Right ventricle myocardium inferior (tissue), 1 donor: ENCODE results near the gene CPSF3. TPM values are rescaled to one million over a fixed set of nuclear protein-coding genes. Genes with fewer than 3 reads are reported as not detected.

ENCODE experiments used
- ATAC-seq: fragments of 200-7000 bp; cut with Tn5 transposase; one replicate; pipeline ENCODE4 v1.9.1; 2020; ENCODE audit warnings: mild to moderate bottlenecking, moderate library complexity
- DNase-seq: peaks from one replicate; pipeline ENCODE4 v3.0.0; 2021; ENCODE audit errors: missing footprints
- intact Hi-C: fragments of 100-400 bp; cut with DNase I; formaldehyde crosslinking; loops from one replicate; pipeline ENCODE4 v1.11.0; 2022
- total RNA-seq: library from RNA; stranded (reverse); fragmentation: NEBNext Ultra II Directional; extraction: Animal tissue kit (Norgen Biotek cat#: 25700); gene quantifications from one replicate; pipeline ENCODE4 v1.2.1, GENCODE V29; 2021
- donor health status: DM: no; HTN: yes; CAD: no; lungs with severe emphysema.

The CPSF3 gene
- total RNA-seq, 1 donor from 2014 or later = 16.5 TPM

DNA sequence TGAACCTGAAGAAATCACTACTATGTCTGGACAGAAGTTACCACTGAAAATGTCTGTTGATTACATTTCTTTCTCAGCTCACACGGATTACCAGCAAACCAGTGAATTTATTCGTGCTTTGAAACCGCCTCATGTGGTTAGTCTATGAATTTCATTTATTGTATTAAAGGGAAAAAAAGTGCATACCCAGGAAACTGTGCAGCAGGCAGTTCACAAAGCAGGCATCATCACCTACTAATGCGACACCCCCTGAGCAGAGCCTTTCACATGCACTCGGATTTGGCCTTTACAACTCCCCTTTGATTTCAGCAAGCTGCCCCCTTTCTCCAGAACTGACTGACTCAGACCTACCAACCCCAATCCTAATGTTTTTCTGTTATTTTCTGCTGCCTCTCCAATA lies 20.1 kb downstream of the CPSF3 start:
- no peak for ATAC-seq
- intact Hi-C loops = no loop called here
- DNase-seq = no peak

GRCh38 chr2:9445089-9445488 lies 21.6 kb downstream of the CPSF3 start:
- no peak for DNase-seq
- intact Hi-C loops = no loop called here
- ATAC-seq = no peak

DNA sequence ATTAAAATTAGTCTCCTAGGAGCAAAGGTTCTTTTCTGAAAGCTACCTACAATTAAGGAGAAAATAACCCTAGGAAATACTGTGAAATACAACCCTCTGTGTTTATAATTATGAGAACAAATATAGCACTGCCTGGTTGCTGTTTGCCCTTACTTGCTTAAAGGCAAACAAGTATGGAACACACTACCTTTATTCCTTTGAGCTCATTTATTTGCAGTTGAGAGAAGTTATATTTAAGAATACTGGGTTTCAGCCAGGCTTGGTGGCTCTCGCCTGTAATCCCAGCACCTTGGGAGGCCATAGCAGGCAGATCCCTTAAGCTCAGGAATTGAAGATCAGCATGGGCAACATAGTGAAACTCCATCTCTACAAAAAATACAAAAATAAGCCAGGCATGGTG lies 27.8 kb downstream of the CPSF3 start:
- DNase-seq = no peak
- ATAC-seq = no peak
- intact Hi-C loops = no loop called here

- intact Hi-C loops = no loop called here
- DNase-seq (no peak), ATAC-seq (no peak)
These were observed 37.1 kb downstream of the CPSF3 start for GRCh38 chr2:9460441-9461017.

DNA sequence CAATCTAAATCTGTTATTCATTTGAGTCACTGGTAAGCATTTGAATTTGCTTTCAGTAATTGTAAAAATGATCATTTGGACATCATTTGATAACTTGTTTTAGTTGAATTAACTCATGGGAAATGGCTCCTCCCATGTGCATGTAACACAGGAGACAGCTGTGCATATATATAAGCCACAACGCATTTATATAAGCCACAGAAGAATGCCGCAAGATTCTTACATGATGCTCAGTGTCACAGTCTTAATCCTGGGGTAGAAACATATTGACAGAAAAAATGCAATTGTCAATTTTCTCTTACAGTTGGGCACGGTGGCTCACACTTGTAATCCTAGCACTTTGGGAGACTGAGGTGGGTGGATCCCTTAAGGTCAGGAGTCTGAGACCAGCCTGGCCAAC lies 37.6 kb downstream of the CPSF3 start:
- no peak for ATAC-seq
- DNase-seq = no peak
- intact Hi-C loops = no loop called here

- ATAC-seq (no peak), DNase-seq (no peak)
- intact Hi-C loops = no loop called here
These were observed 38.9 kb downstream of the CPSF3 start for GRCh38 chr2:9462313-9462712.

GRCh38 chr2:9462886-9463697 lies 39.6 kb downstream of the CPSF3 start:
- ATAC-seq (no peak), DNase-seq (no peak)
- intact Hi-C loops = no loop called here

DNA sequence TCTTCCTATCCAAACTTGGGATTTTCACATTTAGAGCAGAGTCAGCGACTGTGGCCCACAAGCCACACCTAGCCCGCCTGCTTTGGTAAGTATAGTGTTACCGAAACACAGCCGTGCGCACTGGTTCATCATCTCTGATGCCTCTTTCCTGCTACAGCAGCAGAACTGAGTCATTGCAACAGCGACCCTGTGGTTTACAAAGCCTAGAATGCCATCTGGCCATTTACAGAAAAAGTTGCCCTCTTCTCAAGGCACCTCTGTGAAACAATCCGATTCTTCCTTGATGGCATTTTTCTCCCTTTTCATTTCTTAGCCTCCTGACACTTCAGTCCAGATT lies 40.2 kb downstream of the CPSF3 start:
- no peak for DNase-seq
- intact Hi-C loops = no loop called here
- no peak for ATAC-seq

- intact Hi-C loops = no loop called here
- DNase-seq (no peak), ATAC-seq (no peak)
These were observed 41.7 kb downstream of the CPSF3 start for GRCh38 chr2:9465170-9465569.

DNA sequence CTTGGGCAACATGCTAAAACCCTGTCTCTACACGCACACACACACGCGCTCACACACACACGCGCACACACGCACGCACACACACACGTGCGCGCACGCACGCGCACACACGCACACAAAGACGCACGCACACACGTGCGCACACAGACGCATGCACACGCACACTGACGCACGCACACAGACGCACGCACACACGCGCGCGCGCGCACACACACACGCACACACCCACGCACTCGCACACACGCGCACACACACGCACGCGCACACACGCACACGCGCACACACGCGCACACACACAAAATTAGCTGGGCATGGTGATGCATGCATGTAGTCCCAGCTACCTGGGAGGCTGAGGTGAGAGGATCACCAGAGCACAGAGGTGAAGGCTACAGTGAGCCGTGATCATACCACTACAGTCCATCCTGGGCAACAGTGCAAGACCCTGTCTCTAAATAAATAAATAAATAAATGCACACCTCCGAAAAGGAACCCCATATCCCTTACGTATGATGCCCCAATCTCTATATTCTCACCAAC lies 42.8 kb downstream of the CPSF3 start:
- intact Hi-C loops = no loop called here
- ATAC-seq = no peak
- DNase-seq = no peak

- intact Hi-C loops = no loop called here
- ATAC-seq = no peak
- DNase-seq = no peak
These were observed 44.2 kb downstream of the CPSF3 start for GRCh38 chr2:9467687-9468086.

DNA sequence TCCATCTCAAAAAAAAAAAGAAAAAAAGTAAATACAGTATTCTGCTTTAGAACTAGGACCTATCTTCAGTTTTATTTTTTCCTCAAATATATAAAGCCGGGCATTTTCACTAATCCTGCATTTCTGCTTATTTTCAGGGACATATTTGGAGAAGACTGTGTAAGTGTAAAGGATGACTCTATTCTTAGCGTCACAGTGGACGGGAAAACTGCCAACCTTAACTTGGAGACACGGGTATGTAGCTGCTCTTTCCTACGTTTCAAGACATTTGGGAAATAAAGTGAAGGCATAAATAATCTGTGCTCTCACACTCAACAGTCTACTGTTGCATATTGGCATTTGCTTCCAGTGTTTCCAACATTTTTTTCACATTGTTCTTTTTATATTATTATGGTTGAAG lies 47.8 kb downstream of the CPSF3 start:
- no peak for DNase-seq
- ATAC-seq = no peak
- intact Hi-C loops = loop anchor here (10.0 kb wide), 1 partner anchor 294 kb away; no protein-coding TSS in a partner anchor

GRCh38 chr2:9472511-9472910 lies 49.1 kb downstream of the CPSF3 start:
- no peak for DNase-seq
- intact Hi-C loops = loop anchor here (10.0 kb wide), 1 partner anchor 292 kb away; no protein-coding TSS in a partner anchor
- no peak for ATAC-seq

GRCh38 chr2:9473308-9473984 lies 50.0 kb downstream of the CPSF3 start:
- intact Hi-C loops = loop anchor here (10.0 kb wide), 1 partner anchor 291 kb away; no protein-coding TSS in a partner anchor
- no peak for ATAC-seq
- DNase-seq = no peak

- peak; percentile 45 for ATAC-seq
- intact Hi-C loops = loop anchor here (2.0 to 10.0 kb wide), 2 partner anchors 157 to 291 kb away; partner anchors contain the start of gene YWHAQ
These were observed 50.5 kb downstream of the CPSF3 start for GRCh38 chr2:9473985-9474360.

DNA sequence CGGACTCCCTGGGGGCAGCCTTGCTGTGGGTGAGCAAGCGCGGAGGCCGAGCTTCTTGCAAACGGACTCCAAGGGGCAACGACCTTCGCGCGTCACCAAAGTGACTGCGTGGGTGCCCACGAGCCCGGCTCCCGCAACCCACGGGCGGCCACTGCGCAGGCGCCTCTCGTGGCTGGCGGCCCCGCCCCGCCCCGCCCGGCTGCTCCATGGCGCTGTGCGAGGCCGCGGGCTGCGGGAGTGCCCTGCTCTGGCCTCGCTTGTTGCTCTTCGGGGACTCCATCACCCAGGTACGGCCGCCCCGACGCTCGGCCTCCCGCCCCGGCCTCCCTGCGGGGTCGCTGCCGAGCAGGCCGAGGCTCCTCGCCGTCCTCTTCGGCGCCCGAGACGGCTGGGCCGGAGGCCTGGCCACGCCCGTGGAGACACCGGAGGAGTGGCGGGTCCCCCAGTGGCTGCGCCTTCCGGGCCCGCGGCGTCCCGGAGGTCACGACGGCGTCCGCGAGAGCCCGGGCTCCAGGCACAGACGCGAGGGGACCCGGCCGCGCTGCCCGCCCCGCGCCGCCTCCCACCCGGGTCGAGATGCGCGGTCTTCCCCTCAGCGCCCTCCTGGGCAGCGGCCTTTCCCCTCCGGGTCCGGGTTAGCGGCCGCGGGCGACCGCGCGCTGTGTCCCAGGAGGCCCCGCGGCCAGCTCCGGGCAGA lies 51.1 kb downstream of the CPSF3 start, which contains the start of gene IAH1:
TSS of gene IAH1 (plus strand) at position 191 of the 697 bp plus-strand sequence. CDS start at position 207, 16 bp downstream.
- ATAC-seq (peak; percentile 91), DNase-seq (peak; percentile 90)
- intact Hi-C loops = loop anchor here (2.0 to 10.0 kb wide), 2 partner anchors 156 to 290 kb away; partner anchors contain the start of gene YWHAQ

More at GRCh38 chr2:9473985-9474360, 50.5 kb downstream of the CPSF3 start:
- DNase-seq = peak; percentile 75

DNA sequence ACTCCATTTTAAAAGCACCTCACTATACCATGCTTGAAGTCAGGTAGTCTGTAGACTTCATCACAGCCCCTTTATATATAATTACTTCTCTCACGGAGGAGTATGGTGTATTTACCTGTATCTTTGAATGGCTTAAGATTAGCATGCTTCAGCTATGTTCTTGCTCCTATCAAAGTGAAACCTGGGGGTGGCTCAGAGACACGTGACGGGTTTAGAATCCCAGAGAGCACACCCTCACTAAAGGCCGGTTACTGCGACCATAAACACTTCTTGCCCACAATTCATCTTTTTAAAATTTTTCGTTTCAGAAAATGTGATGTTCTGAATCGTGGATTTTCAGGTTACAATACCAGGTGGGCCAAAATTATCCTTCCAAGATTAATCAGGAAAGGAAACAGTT lies 54.5 kb downstream of the CPSF3 start:
- DNase-seq (no peak), ATAC-seq (no peak)
- intact Hi-C loops = loop anchor here (10.0 kb wide), 1 partner anchor 287 kb away; no protein-coding TSS in a partner anchor

- ATAC-seq = no peak
- intact Hi-C loops = loop anchor here (10.0 kb wide), 1 partner anchor 286 kb away; no protein-coding TSS in a partner anchor
- DNase-seq = no peak
These were observed 55.1 kb downstream of the CPSF3 start for GRCh38 chr2:9478526-9478925.

DNA sequence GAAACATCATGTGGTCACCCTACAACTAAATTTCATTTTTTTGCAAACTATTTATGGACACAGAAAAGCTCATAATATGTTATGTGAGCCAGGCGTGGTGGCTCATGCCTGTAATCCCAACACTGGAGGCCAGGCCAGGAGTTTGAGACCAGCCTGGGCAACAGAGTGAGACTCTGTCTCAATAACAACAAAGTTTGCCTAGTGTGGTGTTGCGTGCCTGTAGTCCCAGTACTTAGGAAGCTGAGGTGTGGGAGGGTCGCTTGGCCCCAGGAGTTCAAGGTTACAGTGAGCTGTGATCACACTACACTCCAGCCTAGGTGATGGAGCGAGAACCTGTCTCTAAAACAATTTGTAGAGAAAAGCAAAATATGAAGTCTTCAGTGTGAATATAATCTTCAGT lies 56.7 kb downstream of the CPSF3 start:
- intact Hi-C loops = no loop called here
- ATAC-seq (no peak), DNase-seq (no peak)
